Activated CD4-positive, CD25-positive, alpha-beta regulatory T cell (primary cell): Measurements from ENCODE around the gene DNAAF8.

Experiments used
- DNase-seq, 4 experiments: peaks; one replicate each; lab custom pipeline; 2025; lab: John Stamatoyannopoulos, UW

DNAAF8 gene

DNA sequence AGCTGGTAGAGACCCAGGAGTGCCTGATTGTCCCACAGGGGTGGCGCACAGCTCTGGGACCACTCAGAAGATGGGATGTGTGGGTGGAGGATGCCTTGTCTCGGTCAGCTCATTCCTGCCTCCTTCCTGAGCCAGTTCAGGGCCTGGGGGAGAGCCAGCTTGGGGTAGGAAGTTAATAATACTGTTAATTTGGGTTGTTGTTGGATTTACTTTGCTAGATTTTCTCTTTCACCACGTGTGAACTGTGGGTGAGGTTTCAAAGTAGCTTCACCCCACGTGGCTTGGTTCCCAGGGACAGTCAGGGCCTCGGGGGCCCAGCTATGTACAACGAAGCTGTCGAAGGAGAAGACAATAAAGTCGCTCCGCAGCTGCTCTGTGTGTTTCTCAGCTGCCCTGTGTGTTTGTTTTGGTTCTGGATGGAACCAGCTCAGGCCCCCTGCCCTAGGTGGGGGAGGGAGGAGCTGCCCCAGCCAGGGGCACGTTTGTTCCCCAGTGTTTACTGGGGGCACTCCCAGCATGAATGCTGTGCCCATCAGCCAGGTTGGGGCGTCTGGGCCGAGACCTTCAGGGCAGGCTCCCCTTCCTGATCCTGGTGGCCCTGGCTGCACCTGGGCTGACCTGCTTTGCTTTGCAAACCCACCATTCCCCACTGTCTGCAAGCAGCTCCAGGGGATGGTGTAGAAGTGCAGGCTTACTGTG is 38.7 kb upstream of the DNAAF8 start:
- no peak for DNase-seq

DNA sequence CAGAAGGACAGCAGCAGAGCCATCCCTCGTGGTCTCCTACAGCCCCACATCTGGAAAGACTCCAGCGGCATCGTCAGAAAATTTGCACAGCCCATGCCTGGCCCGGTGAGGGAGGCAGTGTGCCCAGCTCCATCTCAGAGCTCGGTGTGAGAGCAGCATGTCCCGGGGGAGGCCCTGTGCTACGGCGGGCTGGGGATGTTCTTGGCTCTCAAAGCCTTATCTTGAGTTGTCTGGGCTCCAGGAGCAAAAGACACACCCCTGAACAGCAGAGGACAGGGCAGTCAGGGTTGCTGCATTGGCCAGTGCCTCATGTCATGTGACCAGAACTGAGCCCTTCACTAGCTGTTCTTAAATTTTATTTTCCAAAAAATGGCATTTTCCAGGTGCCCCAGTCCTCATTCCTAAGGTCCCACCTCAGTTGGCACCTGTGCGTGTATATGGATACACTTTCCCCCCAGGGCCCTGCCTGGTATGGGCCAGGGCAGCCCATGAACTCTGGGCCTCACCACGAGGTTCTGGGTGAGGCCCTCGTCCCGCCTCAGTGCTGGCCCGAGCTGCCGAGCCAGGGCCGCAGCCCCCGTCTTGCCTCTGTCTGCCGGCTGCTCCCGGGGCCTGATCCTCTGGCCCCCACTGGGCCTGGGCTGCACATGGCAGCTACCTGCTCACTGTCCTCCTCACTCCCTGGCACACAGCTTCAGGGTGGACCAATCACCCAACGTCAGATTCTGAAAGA is 38.0 kb upstream of the DNAAF8 start:
- no peak for DNase-seq

- no peak for DNase-seq
Observed at GRCh38 chr16:4696905-4697847, 37.2 kb upstream of the DNAAF8 start.

DNA sequence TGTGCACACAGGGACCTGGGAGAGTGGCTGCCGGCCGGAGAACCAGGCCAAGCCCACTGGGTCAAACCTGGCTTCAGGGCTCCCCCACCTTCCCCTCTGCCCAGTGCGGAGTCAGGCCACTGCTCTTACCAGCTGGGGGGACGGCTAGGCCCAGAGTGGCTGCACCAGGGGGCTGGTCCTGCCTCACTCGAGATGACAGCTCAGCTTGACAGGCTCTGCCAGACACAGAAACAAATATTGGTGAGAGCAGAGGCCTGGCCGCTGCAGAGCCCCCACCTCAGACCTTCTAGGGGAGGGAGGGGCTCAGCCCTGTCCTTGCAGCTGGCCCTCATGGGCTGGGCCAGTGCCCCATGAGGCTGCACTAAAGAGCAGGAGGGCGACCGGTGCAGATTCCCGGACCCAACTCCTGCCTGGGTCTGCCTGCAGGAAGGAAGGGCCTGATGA is 36.5 kb upstream of the DNAAF8 start:
- DNase-seq: no peak

- no peak for DNase-seq
Observed at GRCh38 chr16:4698321-4699045, 35.9 kb upstream of the DNAAF8 start.

DNA sequence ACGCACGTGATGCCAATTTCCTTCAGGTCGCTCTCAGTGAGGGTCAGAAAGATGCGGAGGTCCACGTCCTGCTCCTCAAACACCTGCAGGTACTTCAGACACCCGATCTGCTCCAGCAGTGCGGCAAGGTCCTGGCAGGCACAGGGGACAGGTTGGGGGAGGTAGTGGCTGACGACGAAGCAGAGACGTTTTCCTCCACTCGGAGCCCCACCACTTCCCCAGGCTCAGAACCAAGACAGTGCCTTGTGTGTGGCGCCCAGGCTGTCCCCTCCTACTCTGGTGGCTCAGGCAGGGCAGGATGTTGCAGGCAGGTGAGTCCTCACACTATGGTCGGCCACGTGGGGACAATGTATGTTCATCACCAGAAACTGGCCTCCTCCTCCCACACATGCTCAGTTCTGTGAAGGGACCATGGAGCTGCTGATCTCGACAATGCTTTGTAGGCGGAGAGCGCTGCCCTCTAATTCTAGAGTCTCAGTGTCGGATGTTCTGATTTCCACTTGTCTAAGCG is 35.2 kb upstream of the DNAAF8 start:
- no peak for DNase-seq

DNA sequence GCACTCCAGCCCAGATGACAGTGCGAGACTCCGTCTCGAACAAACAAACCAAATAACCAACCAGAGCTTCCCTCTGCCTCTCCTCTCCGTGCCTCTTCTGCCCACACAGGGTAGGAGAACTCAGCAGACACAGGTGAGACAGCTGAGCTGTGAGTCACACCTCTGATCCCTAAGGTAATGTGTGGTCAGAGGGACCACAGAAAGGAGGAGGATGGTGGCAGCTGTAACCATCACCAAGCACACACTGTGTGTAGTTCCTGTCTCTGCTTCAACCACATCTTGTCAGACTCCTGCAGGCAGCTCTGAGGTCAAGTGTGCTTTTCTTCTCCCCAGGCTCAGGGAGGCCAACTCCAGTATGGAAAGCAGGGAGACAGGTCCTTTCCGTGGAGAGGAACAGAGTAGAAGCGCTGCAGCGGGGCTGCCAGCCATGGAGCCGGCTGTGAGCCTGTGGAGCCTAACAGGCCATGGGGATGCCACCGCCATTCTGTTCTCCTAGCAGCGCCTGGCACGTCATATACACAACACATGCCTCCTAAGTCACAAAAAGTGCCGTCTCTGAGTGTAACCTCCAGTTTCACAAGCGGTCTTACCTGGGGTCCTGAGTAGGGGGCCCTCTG is 33.8 kb upstream of the DNAAF8 start:
- DNase-seq: no peak

- DNase-seq: no peak
Observed at GRCh38 chr16:4700997-4701743, 33.2 kb upstream of the DNAAF8 start.

GRCh38 chr16:4701791-4702465 is 32.4 kb upstream of the DNAAF8 start:
- no peak for DNase-seq

DNA sequence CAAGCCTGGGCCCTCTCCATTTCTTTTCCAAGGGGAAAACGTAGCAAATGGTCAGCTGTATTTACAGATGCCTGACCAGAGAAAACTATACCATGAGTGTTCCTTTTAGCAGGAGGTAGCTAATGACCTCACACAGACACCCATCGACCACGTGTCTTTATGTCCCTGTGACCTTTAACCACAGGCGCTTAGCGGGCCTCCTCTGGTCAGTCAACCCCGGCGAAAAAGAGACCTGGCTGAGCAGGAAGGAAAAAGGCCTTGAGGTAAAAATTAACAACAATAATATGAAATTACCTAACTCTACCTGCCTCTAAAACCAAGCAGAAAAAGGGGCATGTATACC is 31.9 kb upstream of the DNAAF8 start:
- DNase-seq: no peak

DNA sequence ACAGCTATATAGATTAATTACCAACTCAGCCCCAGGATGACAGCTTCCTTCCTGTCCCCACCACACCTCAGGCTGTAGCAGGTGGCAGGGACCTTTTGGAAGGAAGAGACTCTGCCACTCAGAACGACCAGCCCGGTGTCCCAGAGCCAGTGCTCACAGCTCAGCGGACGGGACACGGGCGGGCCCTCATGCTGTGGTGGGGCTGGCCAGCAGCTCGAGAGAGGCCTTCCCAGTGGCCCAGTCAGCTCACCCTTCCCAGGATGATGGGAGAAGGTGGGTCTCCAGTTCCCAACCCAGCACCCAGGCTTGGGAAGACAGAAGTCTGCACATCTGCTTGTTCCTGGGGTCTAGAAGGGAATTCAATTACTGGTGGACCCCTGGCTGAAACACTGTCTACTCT is 30.4 kb upstream of the DNAAF8 start:
- DNase-seq: no peak

- DNase-seq: no peak
Observed at GRCh38 chr16:4704491-4704890, 29.8 kb upstream of the DNAAF8 start.

DNA sequence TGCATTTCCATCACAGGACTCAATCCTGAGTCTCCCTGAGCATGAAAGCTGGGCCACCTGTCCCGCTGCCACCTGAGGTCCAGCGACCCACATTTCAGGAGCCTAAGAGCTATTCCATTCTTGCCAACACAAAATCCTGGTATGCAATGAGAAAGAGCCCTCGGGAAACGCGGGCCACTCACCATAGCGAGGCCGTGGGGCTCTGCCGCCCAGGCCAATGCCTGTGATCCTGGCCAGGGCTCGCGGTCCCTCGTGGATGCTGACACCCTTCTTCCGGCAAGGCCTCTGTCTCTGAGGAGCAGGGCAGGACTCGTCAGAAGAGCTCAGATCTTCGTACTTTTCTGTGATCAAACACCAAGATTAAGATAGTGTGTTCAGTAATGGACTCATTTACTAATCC is 29.4 kb upstream of the DNAAF8 start:
- no peak for DNase-seq

- DNase-seq: no peak
Observed at GRCh38 chr16:4706871-4707270, 27.5 kb upstream of the DNAAF8 start.

DNA sequence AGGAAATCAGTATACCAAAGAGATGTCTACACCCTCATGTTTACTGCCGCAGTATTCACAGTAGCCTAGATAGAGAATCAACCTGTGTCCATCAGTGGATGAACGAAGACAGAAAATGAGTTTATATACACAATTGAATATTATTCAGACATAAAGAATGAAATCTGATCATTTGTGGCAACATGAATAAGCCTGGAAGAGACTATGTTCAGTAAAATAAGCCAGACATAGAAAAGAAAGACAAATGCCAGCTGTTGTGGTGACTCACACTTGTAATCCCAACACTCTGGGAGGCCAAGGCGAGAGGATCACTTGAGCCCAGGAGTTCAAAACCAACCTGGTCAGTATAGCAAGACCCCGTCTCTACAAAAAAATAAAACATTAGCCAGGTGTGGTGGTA is 24.9 kb upstream of the DNAAF8 start:
- DNase-seq: no peak

- no peak for DNase-seq
Observed at GRCh38 chr16:4713663-4714501, 20.5 kb upstream of the DNAAF8 start.

DNA sequence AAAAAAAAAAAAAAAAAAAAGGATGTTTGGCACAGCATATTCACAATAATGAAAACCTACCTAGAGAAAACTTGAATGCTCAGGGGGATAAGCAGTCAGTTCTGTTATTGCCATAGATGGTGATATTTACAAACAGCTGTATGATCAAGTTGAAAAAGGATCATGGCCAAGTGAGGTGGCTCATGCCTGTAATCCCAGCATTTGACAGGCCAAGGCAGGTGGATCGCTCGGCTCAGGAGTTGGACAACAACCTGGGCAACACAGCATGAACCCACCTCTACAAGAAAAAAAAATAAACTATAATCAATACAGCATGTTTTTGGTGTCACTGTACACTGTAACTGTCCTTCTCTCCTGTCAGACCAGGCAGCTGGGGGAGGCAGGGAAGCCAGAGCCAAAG is 19.3 kb upstream of the DNAAF8 start:
- DNase-seq: no peak

DNA sequence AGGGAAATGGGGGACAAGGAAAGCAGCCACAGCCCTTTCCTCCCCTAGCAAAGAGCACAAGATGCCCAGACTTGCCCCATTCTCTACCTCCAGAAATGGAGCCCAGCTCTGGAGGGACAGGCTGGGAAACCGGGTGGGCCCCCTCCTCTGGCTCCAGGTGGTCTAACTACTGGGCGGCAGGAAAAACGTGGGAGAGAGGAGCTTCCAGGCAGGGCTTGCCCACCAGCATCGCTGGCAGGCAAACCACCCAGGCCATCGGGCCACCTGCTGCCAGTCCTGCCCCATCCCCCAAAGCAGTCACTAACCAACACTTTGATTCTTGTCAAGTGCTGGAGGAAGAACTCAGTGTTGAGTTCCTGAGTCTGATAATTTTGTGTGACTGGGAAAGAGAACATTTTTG is 15.9 kb upstream of the DNAAF8 start:
- DNase-seq: no peak
